GM18505 (cell line): ENCODE measurements around the gene SCRN1.

Source experiments
- ATAC-seq: cut with Tn5 transposase; IDR thresholded peaks from one replicate; pipeline ENCODE4 v1.9.1; 2021; ENCODE audit not compliant: unreplicated experiment
- POLR2A ChIP-seq: IDR thresholded peaks from 4 replicates; pipeline ENCODE4 v1.6.1; 2011; ENCODE audit warnings: borderline replicate concordance; ENCODE audit not compliant: insufficient read depth, insufficient read length; ENCODE audit errors: extremely low read depth

SCRN1 gene

GRCh38 chr7:29879609-29880008 is 110.0 kb downstream of the SCRN1 start:
- no peak for ATAC-seq
- TF ChIP-seq POLR2A = no peak

- no peak for TF ChIP-seq POLR2A
- ATAC-seq = no peak
These were observed 111.4 kb downstream of the SCRN1 start for GRCh38 chr7:29878081-29878688.

- no peak for TF ChIP-seq POLR2A
- ATAC-seq = no peak
These were observed 112.4 kb downstream of the SCRN1 start for GRCh38 chr7:29877196-29877595.

DNA sequence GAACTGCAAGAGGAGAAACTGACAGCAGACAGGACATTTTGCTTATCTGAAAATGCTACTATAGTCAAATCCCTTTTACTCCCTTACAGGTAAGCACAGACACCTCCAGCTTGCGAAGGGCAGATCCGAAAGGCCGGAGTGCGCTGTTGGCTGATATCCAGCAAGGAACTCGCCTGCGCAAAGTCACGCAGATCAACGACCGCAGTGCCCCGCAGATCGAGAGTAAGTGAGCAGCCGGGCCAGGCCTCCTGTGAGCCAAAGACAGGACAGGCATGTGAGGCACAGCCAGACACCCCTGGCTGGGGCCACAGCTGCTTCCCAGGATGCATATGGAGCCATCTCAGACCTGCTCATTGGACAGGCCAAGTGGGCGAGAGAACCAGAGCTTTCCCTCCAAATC is 113.9 kb downstream of the SCRN1 start:
- TF ChIP-seq POLR2A = no peak
- no peak for ATAC-seq

DNA sequence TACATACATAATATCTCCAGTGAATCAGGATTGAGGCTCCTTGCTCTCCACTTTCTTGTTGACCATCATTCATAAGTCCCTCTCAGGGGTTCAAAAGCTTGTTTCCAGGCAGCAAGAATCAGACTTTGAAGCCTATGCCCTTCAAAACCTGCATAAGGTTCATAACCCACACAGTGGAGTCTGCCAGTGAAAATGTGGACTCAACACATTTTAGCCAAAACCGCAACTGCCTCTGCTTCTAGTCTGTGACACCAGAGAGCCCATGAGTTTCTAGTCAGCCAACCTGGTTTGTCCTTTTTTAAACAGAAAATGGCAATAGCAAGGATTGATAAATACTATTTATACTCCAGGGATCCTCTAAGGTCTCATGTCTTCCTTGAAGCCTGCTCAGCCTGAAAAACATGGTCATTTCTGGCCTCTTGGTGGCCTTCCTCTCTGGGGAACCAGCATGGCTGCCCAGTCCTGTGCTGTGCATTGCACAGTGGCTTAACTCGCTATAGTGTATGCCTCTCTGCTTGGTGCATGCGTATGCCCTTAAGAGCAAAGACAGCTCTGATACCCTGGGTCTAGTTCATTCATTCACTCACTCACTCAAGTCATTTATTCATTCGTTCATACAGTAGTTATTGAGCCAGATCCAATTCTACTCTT is 115.8 kb downstream of the SCRN1 start:
- no peak for ATAC-seq
- no peak for TF ChIP-seq POLR2A

- no peak for ATAC-seq
- TF ChIP-seq POLR2A = no peak
These were observed 117.7 kb downstream of the SCRN1 start for GRCh38 chr7:29871787-29872398.
